Epithelial cell of proximal tubule (primary cell): ENCODE data around the gene CAMTA1. TPM values are rescaled to one million over a fixed set of nuclear protein-coding genes. Genes with fewer than 3 reads are reported as not detected.
A peak's percentile ranks its signal among the peaks of the same experiment; 100 is the strongest.

Experiments used
- DNase-seq: peaks from one replicate; pipeline ENCODE4 v3.0.0-alpha.2; 2011; ENCODE audit warnings: low read depth
- H3K4me3 ChIP-seq: 2 replicates; pipeline ENCODE4 v1.5.1; 2011; ENCODE audit warnings: low read depth, mild to moderate bottlenecking, low read length
- CTCF ChIP-seq: conservative IDR thresholded peaks from 2 replicates; pipeline ENCODE4 v1.5.1; 2012; ENCODE audit warnings: low read depth, mild to moderate bottlenecking, low read length
- total RNA-seq: library from RNA; depleted of rRNA; stranded (reverse); fragments of >200 nt; gene quantifications from 2 replicates; pipeline ENCODE4 v1.2.3, GENCODE V29; 2015

The CAMTA1 gene
- total RNA-seq, 1 donor from 2014 or later, result 79.2 TPM

DNA sequence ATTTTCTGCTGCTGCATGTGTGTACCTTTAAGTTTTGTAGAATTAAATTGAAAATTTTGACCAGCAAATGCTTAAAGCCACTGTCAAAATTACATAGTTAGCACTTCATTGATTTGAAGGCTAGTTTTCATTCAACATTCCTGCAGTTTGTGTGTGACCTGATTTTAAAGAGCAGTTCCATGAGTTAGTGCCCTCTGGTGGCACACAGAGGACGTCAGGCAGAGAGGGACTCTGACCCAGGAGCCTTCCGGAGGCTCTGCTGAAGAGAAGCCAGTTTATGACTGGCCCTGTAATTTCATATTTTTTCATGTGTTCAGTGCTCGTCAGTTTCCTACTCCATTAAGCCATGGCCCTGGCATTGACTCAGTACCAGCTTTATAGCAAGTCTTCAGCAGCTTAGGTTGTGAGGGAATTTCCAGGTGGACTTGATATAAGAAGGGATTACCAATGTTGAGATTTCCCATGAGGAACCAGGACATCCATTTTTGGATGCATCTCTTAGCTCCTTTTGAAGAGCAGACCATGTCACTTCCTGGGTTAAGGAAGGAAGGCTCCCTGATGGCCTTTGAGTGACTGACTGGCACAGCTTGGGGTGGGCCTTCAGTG lies 104.7 kb downstream of the CAMTA1 start:
- TF ChIP-seq CTCF, result peak; percentile 90
- H3K4me3 ChIP-seq, result no peak overlapping the region
- DNase-seq, result no peak

- no peak overlapping the region for H3K4me3 ChIP-seq
- no peak for DNase-seq
- TF ChIP-seq CTCF, result no peak
Measured at GRCh38 chr1:6890686-6891085, 105.4 kb downstream of the CAMTA1 start.

DNA sequence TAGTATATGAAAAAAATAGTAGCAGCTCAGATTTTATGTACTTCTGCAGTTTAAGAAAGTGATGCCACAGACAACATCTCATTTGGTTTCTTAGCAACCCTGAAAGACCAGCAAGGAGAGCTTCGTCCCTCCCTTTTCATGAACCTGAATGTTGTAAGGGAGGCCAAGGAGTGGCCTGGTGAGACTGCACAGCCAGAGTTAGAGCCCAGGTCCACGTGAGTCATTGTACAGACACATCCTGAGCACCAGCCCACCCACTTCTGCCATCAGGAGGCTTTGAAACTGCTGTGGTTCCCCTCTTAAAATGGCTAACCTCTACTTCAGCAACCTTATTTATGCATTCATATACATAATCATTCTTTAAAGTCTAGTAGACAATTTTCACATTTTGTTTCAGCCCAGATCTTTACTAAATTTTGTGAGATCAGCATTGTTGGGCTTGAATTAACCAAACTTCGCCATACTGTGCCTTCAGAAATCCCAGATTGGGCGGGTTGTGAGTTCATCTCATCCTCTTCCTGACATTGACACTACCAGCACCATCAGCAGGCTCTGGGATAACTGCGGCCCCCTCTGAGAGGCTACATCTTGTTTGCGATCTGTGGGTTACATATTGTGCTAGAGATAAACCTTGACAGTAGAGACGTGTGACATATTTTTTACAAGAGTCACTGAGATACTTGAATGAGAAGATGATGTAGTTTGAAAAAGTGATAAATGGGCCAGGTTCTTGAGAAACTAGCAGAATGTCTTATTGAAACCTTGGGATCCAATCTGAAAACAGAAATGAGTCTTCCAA lies 106.7 kb downstream of the CAMTA1 start:
- no peak for DNase-seq
- no peak overlapping the region for H3K4me3 ChIP-seq
- TF ChIP-seq CTCF, result no peak

GRCh38 chr1:6893388-6893787 lies 108.1 kb downstream of the CAMTA1 start:
- DNase-seq, result no peak
- H3K4me3 ChIP-seq, result no peak overlapping the region
- no peak for TF ChIP-seq CTCF

- no peak overlapping the region for H3K4me3 ChIP-seq
- TF ChIP-seq CTCF, result no peak
- DNase-seq, result no peak
Measured at GRCh38 chr1:6897138-6897537, 111.9 kb downstream of the CAMTA1 start.

DNA sequence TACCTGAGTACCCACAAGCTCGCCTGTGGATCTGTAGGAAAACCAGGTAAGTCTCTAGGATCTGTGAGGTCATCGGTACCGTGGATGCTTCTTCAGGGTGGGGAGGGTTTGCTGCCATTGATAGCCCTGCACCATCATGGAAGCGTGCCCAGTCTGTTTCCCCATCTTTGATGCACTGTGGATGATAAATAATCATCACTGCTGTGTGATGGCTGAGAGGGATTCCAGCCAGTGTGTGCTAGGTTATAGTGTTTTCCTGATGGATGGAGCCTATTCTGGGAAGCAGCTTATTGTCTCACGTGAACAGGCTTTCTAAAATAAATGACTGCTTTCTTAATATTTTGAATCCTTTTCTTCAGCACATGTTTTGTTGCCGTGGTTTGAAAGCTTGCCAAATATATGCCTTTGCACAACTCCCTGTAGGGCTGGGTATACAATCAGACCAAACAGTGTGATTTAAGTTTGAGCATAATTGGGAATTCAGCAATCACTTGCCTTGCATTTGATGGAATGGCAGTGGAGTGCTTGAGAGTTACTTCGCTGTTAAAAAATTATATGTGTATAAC lies 113.8 kb downstream of the CAMTA1 start:
- no peak for DNase-seq
- H3K4me3 ChIP-seq, result no peak overlapping the region
- TF ChIP-seq CTCF, result no peak
